HG03175 (cell line): ENCODE measurements around the gene PHLDB3.
A peak's percentile ranks its signal among the peaks of the same experiment; 100 is the strongest.
"Not testable (repeated sequence)": the region's sequence is repeated elsewhere in the genome, so short reads cannot be mapped to it uniquely, and the experiment has no call there.

Experiments used
- ATAC-seq: cut with Tn5 transposase; IDR thresholded peaks from one replicate; pipeline ENCODE4 v1.9.1; 2021; ENCODE audit warnings: mild to moderate bottlenecking, moderate library complexity; ENCODE audit not compliant: unreplicated experiment

Gene PHLDB3

GRCh38 chr19:43527860-43528622 lies 23.5 kb upstream of the PHLDB3 start:
- ATAC-seq = no peak

GRCh38 chr19:43526884-43527859 lies 22.6 kb upstream of the PHLDB3 start, which contains the start of gene ETHE1:
Gene ETHE1, minus strand, starts transcription at chr19:43527201. Its CDS starts 24 bp downstream, at chr19:43527177.
- ATAC-seq = peak; percentile 65

GRCh38 chr19:43525836-43526771 lies 21.6 kb upstream of the PHLDB3 start:
- ATAC-seq = no peak

- no peak for ATAC-seq
Measured at GRCh38 chr19:43524922-43525835, 20.6 kb upstream of the PHLDB3 start.

GRCh38 chr19:43523696-43524095 lies 19.1 kb upstream of the PHLDB3 start:
- ATAC-seq = not testable (repeated sequence)

- ATAC-seq = no peak
Measured at GRCh38 chr19:43522929-43523328, 18.4 kb upstream of the PHLDB3 start.

GRCh38 chr19:43519436-43520088 lies 15.0 kb upstream of the PHLDB3 start:
- ATAC-seq = no peak

GRCh38 chr19:43518051-43518450 lies 13.5 kb upstream of the PHLDB3 start:
- ATAC-seq = no peak

GRCh38 chr19:43512399-43512798 lies 7.9 kb upstream of the PHLDB3 start:
- not testable (repeated sequence) for ATAC-seq

- no peak for ATAC-seq
Measured at GRCh38 chr19:43511324-43511723, 6.8 kb upstream of the PHLDB3 start.

GRCh38 chr19:43510713-43511112 lies 6.2 kb upstream of the PHLDB3 start:
- ATAC-seq = no peak

GRCh38 chr19:43507880-43508279 lies 3.3 kb upstream of the PHLDB3 start:
- ATAC-seq = no peak

GRCh38 chr19:43506629-43507028 lies 2.1 kb upstream of the PHLDB3 start:
- no peak for ATAC-seq

GRCh38 chr19:43505941-43506340 lies 1.4 kb upstream of the PHLDB3 start:
- ATAC-seq = no peak

GRCh38 chr19:43505186-43505456 lies 575 bp upstream of the PHLDB3 start:
- no peak for ATAC-seq

GRCh38 chr19:43503501-43504425 lies 783 bp downstream of the PHLDB3 start:
- ATAC-seq = peak; percentile 90

- no peak for ATAC-seq
Measured at GRCh38 chr19:43502419-43502976, 2.0 kb downstream of the PHLDB3 start.
